K562 (cell line): Measurements from ENCODE around the gene NEU1.

ENCODE experiments used
- MAFK ChIP-seq: IDR thresholded peaks from 2 replicates; pipeline ENCODE4 v1.6.1; 2011; ENCODE audit warnings: low read length, improper control_type of control experiment
- RAD21 ChIP-seq, 2 experiments: fragments of 250-450 bp in 1 of 2; fragments of 450-650 bp in 1 of 2; sonication (Bioruptor Pico) in 1 of 2; formaldehyde crosslinking in 1 of 2; IDR thresholded peaks in 1 of 2; conservative IDR thresholded peaks in 1 of 2; 2 replicates each; pipeline versions ENCODE4 v1.4.0 to v1.8.0; 2020 to 2022; ENCODE audit warnings: mild to moderate bottlenecking in 2 of 2, moderate library complexity in 1 of 2
- SMARCA4 ChIP-seq: fragments of 450-650 bp; IDR thresholded peaks from 2 replicates; pipeline ENCODE4 v1.6.1; 2016
- U2AF2 ChIP-seq: fragments of 200-400 bp; formaldehyde crosslinking; optimal IDR thresholded peaks from 2 replicates; pipeline ENCODE3; 2017; ENCODE audit warnings: low read depth, mild to moderate bottlenecking, low read length
- TF ChIP-seq, protein P1 (sequence below), 2 experiments: IDR thresholded peaks; 2 replicates each; pipeline ENCODE4 v1.6.1; 2011; ENCODE audit warnings: borderline replicate concordance in 1 of 2, control low read depth in 1 of 2, low read depth in 1 of 2, low read length in 1 of 2, mild to moderate bottlenecking in 1 of 2, mixed read lengths in 1 of 2, moderate library complexity in 1 of 2; ENCODE audit not compliant: insufficient read depth in 1 of 2, insufficient read length in 1 of 2, poor library complexity in 1 of 2, severe bottlenecking in 1 of 2; ENCODE audit errors: extremely low read depth in 1 of 2

DNA sequence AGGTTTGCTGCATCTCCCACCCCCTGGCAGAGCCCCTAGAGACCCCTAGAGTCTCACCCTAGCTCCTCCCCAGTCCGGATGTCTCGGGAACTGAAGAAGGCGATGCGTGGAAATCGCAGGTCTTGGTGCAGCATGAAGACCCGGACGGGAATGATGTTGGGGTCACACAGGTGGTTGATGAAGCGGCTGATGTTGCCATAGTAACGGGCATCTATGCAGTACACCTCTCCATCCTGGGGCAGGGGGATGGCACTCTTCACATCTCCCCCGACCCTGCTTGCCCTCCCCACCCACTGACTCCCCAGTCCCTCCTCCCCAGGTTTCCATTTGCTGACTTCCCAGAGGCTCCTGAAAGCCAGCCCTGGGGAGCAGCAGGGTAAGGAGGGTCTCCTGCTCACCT is 18.0 kb upstream of the NEU1 start:
- TF ChIP-seq, protein P1, sequence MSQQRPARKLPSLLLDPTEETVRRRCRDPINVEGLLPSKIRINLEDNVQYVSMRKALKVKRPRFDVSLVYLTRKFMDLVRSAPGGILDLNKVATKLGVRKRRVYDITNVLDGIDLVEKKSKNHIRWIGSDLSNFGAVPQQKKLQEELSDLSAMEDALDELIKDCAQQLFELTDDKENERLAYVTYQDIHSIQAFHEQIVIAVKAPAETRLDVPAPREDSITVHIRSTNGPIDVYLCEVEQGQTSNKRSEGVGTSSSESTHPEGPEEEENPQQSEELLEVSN (IDR thresholded peaks at IDR 0.05; ENCODE audit: borderline replicate concordance in 1 of 2, extremely low read depth in 1 of 2, insufficient read depth in 1 of 2, insufficient read length in 1 of 2, low read depth in 1 of 2, low read length in 1 of 2, poor library complexity in 1 of 2, severe bottlenecking in 1 of 2), result no peak
- TF ChIP-seq RAD21 (CRISPR knock-in tag; conservative IDR thresholded peaks at IDR 0.05 in 1 of 2, IDR thresholded peaks at IDR 0.05 in 1 of 2), result no peak
- no peak for TF ChIP-seq SMARCA4
- no peak for TF ChIP-seq U2AF2
- no peak for TF ChIP-seq MAFK
